ENCODE measurements around the gene SORL1. TPM values are rescaled to one million over a fixed set of nuclear protein-coding genes. Genes with fewer than 3 reads are reported as not detected.

SORL1 gene
- total and polyA plus RNA-seq, 2 of the 13 experiments (the other 11 are each of a cell fraction or from before 2014, with no cell fraction given) = 21.3 to 148 TPM

DNA sequence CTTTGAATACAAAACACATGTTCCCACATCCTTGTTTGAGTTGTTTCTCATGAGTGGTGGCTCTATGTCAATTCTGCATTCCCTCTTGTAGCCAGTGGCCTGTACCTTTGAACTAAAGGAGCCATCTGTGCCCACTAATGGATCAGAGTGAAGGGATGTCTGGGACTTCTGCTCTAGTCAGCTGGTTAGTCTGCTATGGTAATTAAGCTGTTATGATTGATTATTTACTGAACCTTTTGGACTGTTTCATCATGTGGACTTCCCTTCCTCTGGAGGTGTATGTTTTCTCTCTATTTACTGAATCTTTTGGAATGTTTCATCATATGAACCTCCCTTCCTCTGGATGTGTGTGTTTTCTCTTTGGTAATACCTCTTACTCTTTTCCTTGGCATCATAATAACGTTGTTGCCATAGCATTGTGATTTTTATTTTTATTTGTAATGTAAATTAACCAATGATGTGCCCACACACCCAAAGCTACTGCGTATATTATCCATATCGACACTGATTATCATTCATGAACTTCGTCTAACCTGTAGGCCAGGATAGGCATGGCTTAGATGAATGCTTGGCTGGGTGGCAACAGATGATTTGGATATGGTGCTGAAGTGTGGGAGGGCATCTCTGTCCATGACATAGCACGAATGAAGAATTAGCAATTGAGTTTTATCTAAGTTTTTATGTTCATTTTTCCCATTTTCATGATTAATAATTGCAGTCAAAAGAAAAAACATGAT is 113.0 kb downstream of the SORL1 start (continued):
- peak; percentile 84 for TF ChIP-seq HNF4G (IDR thresholded peaks at IDR 0.05; ENCODE audit: borderline replicate concordance, low read depth, low read length)
- TF ChIP-seq HNF4G (CRISPR knock-in tag; IDR thresholded peaks at IDR 0.05; ENCODE audit: borderline replicate concordance, low read depth) = no peak; the same call in 1 of the 2 replicates
- peak; percentile 97 for TF ChIP-seq CEBPG (CRISPR knock-in tag; IDR thresholded peaks at IDR 0.05)
- TF ChIP-seq, protein P1, sequence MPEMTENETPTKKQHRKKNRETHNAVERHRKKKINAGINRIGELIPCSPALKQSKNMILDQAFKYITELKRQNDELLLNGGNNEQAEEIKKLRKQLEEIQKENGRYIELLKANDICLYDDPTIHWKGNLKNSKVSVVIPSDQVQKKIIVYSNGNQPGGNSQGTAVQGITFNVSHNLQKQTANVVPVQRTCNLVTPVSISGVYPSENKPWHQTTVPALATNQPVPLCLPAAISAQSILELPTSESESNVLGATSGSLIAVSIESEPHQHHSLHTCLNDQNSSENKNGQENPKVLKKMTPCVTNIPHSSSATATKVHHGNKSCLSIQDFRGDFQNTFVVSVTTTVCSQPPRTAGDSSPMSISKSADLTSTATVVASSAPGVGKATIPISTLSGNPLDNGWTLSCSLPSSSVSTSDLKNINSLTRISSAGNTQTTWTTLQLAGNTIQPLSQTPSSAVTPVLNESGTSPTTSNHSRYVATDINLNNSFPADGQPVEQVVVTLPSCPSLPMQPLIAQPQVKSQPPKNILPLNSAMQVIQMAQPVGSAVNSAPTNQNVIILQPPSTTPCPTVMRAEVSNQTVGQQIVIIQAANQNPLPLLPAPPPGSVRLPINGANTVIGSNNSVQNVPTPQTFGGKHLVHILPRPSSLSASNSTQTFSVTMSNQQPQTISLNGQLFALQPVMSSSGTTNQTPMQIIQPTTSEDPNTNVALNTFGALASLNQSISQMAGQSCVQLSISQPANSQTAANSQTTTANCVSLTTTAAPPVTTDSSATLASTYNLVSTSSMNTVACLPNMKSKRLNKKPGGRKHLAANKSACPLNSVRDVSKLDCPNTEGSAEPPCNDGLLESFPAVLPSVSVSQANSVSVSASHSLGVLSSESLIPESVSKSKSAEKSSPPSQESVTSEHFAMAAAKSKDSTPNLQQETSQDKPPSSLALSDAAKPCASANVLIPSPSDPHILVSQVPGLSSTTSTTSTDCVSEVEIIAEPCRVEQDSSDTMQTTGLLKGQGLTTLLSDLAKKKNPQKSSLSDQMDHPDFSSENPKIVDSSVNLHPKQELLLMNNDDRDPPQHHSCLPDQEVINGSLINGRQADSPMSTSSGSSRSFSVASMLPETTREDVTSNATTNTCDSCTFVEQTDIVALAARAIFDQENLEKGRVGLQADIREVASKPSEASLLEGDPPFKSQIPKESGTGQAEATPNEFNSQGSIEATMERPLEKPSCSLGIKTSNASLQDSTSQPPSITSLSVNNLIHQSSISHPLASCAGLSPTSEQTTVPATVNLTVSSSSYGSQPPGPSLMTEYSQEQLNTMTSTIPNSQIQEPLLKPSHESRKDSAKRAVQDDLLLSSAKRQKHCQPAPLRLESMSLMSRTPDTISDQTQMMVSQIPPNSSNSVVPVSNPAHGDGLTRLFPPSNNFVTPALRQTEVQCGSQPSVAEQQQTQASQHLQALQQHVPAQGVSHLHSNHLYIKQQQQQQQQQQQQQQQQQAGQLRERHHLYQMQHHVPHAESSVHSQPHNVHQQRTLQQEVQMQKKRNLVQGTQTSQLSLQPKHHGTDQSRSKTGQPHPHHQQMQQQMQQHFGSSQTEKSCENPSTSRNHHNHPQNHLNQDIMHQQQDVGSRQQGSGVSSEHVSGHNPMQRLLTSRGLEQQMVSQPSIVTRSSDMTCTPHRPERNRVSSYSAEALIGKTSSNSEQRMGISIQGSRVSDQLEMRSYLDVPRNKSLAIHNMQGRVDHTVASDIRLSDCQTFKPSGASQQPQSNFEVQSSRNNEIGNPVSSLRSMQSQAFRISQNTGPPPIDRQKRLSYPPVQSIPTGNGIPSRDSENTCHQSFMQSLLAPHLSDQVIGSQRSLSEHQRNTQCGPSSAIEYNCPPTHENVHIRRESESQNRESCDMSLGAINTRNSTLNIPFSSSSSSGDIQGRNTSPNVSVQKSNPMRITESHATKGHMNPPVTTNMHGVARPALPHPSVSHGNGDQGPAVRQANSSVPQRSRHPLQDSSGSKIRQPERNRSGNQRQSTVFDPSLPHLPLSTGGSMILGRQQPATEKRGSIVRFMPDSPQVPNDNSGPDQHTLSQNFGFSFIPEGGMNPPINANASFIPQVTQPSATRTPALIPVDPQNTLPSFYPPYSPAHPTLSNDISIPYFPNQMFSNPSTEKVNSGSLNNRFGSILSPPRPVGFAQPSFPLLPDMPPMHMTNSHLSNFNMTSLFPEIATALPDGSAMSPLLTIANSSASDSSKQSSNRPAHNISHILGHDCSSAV (CRISPR knock-in tag; IDR thresholded peaks at IDR 0.05; ENCODE audit: borderline replicate concordance) = no peak
- TF ChIP-seq RXRB (CRISPR knock-in tag; IDR thresholded peaks at IDR 0.05; ENCODE audit: borderline replicate concordance) = peak; percentile 89
- no peak for TF ChIP-seq ZNF674 (CRISPR knock-in tag; IDR thresholded peaks at IDR 0.05; ENCODE audit: low read depth)
- peak; percentile 22; the same call in 1 of the 2 replicates for TF ChIP-seq JUN (CRISPR knock-in tag; IDR thresholded peaks at IDR 0.05)
- TF ChIP-seq, protein P2, sequence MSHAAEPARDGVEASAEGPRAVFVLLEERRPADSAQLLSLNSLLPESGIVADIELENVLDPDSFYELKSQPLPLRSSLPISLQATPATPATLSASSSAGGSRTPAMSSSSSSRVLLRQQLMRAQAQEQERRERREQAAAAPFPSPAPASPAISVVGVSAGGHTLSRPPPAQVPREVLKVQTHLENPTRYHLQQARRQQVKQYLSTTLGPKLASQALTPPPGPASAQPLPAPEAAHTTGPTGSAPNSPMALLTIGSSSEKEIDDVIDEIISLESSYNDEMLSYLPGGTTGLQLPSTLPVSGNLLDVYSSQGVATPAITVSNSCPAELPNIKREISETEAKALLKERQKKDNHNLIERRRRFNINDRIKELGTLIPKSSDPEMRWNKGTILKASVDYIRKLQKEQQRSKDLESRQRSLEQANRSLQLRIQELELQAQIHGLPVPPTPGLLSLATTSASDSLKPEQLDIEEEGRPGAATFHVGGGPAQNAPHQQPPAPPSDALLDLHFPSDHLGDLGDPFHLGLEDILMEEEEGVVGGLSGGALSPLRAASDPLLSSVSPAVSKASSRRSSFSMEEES (CRISPR knock-in tag; IDR thresholded peaks at IDR 0.05) = peak; percentile 93
- TF ChIP-seq NFKBIZ (CRISPR knock-in tag; IDR thresholded peaks at IDR 0.05) = peak; percentile 82; the same call in 1 of the 2 replicates
- no peak; the same call in 1 of the 2 replicates for TF ChIP-seq TOE1 (CRISPR knock-in tag; IDR thresholded peaks at IDR 0.05)
- TF ChIP-seq HMG20B (CRISPR knock-in tag; conservative IDR thresholded peaks at IDR 0.05) = 0 out of 2 replicates have a peak, but pooled peaks have one; percentile 46
- no peak for TF ChIP-seq BORCS8-MEF2B (CRISPR knock-in tag; IDR thresholded peaks at IDR 0.05)
- TF ChIP-seq U2AF2 (IDR thresholded peaks at IDR 0.05; ENCODE audit: low read depth, low read length) = no peak
- peak; percentile 72 for TF ChIP-seq TCF7 (IDR thresholded peaks at IDR 0.05; ENCODE audit: low read depth)
- peak; percentile 75; the same call in 1 of the 2 replicates for TF ChIP-seq DPF2 (CRISPR knock-in tag; IDR thresholded peaks at IDR 0.05; ENCODE audit: borderline replicate concordance, low read depth)
- TF ChIP-seq SMAD3 (CRISPR knock-in tag; IDR thresholded peaks at IDR 0.05) = peak; percentile 75
- TF ChIP-seq HDAC2 (CRISPR knock-in tag; IDR thresholded peaks at IDR 0.05) = peak; percentile 86
- TF ChIP-seq ESRRA (CRISPR knock-in tag; IDR thresholded peaks at IDR 0.05; ENCODE audit: low read depth) = 0 out of 2 replicates have a peak, but pooled peaks have one; percentile 18
- TF ChIP-seq, protein P3, sequence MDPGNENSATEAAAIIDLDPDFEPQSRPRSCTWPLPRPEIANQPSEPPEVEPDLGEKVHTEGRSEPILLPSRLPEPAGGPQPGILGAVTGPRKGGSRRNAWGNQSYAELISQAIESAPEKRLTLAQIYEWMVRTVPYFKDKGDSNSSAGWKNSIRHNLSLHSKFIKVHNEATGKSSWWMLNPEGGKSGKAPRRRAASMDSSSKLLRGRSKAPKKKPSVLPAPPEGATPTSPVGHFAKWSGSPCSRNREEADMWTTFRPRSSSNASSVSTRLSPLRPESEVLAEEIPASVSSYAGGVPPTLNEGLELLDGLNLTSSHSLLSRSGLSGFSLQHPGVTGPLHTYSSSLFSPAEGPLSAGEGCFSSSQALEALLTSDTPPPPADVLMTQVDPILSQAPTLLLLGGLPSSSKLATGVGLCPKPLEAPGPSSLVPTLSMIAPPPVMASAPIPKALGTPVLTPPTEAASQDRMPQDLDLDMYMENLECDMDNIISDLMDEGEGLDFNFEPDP (CRISPR knock-in tag; conservative IDR thresholded peaks at IDR 0.05) = no peak

Measured in HepG2 (cell line).